Embryonic facial prominence (tissue), 1 donor: ENCODE measurements around the gene HERC4.

Experiments used
- DNase-seq: peaks from one replicate; pipeline ENCODE4 v3.0.0-alpha.2; 2016; ENCODE audit errors: extremely low spot score

HERC4 gene, protein sequence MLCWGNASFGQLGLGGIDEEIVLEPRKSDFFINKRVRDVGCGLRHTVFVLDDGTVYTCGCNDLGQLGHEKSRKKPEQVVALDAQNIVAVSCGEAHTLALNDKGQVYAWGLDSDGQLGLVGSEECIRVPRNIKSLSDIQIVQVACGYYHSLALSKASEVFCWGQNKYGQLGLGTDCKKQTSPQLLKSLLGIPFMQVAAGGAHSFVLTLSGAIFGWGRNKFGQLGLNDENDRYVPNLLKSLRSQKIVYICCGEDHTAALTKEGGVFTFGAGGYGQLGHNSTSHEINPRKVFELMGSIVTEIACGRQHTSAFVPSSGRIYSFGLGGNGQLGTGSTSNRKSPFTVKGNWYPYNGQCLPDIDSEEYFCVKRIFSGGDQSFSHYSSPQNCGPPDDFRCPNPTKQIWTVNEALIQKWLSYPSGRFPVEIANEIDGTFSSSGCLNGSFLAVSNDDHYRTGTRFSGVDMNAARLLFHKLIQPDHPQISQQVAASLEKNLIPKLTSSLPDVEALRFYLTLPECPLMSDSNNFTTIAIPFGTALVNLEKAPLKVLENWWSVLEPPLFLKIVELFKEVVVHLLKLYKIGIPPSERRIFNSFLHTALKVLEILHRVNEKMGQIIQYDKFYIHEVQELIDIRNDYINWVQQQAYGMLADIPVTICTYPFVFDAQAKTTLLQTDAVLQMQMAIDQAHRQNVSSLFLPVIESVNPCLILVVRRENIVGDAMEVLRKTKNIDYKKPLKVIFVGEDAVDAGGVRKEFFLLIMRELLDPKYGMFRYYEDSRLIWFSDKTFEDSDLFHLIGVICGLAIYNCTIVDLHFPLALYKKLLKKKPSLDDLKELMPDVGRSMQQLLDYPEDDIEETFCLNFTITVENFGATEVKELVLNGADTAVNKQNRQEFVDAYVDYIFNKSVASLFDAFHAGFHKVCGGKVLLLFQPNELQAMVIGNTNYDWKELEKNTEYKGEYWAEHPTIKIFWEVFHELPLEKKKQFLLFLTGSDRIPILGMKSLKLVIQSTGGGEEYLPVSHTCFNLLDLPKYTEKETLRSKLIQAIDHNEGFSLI

DNA sequence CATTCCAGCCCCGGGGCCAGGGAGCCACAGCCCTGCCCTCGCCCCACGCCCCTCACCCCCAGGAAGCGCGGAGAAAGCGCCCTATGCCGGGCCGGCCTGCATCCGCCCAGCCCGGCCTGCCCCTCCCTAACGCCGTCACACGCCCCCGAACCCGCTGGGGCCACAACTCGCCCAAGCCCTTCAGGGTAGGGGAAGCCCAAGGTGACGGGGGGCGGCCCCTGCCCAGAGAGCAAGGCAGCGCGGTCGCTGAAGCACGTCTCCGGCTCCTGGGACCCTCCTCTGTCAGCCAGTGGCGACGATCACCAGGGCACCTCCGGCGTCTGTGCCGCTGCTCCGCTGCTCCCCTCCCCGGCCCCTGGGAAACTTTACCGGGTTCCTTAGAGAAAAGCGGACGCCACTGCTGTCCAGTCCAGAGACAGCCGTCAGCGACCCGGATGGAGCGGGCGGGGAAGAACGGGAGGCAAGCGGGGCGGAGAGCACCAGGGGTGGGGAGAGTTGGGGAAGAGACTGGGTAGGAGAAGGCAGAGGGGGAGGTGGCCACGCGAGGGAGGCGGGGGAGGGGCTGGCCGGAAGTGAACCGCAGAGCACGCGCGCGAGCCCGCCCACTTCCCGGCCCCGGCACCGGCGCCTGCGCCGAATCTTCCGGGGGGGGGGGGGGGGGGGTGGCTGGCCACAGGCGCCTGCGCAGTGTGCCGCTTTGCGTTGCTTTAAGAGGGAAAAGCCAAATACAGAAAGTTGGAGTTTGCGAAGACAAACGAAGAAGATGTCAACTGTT lies at the start of gene HERC4:
TSS of gene HERC4 (minus strand) at position 509 of the 775 bp plus-strand sequence. CDS start 2,175 bp downstream, outside the sequence.
- peak; percentile 89 for DNase-seq

DNA sequence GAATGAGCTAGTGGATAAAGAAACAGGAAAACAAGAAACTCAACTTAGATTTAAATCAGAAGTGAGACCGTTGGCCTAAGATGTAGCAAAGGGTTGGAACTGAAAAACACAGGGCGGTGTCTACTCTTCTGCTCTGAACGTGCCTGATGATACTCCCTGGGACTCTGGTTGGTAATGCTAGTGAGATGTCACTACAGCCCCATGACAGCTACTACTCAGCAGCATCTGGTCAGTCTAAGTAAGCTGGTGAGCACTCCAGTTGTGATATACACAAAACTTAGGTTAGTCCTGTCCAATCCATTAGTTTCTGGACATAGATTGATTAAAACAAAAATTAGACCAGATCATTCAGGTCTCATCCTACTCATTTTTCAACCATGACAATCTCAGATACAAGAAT lies 49.6 kb upstream of the HERC4 start:
- no peak for DNase-seq

DNA sequence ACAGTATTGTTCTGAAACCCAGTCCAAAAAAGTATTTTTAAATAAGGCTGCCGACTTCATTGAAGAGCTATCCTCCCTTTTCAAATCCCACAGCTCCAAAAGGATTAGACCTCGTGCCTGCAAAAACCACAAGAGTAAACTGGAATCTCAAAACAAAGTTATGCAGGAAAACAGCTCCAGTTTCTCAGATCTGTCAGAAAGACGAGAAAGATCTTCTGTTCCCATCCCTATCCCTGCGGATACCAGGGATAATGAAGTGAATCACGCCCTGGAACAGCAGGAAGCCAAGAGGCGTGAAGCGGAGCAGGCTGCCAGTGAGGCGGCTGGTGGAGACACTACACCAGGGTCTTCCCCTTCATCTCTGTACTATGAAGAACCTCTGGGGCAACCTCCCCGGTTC lies 46.8 kb upstream of the HERC4 start:
- no peak for DNase-seq

DNA sequence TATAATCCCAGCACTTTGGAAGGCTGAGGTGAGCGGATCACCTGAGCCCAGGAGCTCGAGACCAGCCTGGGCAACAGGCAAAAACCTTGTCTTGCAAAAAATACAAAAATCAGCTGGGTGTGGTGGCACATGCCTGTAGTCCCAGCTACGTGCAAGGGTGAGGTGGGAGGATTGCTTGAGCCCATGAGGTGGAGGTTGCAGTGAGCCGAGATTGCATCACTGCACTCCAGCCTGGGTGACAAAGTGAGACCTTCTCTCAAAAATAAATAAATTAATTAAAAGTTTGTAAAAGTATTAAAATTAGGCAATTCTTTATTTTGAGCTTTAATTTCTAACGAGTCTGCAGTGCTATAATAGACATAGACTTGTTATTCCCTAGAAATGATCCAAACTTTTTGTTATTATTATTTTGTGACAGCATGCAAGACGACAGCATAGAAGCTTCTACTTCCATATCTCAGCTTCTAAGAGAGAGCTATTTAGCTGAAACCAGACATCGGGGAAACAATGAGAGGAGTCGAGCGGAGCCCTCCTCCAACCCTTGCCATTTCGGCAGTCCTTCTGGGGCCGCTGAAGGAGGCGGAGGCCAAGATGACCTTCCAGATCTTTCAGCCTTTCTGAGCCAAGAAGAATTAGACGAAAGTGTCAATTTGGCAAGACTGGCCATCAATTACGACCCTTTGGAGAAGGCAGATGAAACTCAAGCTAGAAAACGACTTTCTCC lies 46.1 kb upstream of the HERC4 start:
- no peak for DNase-seq

DNA sequence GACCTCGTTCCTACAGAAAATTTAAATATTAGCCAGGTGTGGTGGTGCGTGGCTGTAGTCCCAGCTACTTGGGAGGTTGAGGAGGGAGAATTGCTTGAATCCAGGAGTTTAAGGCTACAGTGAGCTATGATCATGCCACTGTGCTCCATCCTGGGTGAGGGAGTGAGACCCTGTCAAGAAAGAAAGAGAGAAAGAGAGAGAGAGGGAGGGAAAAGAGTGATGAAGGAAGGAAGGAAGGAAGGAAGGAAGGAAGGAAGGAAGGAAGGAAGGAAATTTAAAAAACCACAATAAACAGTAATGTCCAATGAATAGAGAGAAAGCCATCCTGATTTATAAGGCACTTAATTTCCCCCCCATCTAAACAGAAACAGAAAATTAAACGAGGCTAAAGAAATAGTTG lies 43.6 kb upstream of the HERC4 start:
- DNase-seq, result no peak

DNA sequence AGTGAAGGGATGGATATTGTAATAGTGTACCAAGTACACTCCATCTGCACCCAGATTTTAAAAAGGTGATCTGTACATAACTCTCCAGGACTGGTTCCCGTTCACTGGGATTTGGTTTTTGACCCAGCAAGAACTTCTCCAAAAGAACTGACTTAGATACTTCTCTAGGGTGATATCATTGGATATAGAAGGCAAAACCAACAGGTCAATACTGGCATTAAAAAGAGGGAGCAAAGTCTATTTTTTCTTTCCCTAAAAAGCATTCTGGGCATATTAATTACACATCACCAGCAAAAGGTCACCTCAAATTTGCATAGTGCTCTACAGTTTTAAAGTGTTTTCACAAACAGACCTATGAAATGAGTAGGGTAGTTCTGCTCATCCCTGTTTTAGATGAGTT lies 37.8 kb upstream of the HERC4 start:
- no peak for DNase-seq

DNA sequence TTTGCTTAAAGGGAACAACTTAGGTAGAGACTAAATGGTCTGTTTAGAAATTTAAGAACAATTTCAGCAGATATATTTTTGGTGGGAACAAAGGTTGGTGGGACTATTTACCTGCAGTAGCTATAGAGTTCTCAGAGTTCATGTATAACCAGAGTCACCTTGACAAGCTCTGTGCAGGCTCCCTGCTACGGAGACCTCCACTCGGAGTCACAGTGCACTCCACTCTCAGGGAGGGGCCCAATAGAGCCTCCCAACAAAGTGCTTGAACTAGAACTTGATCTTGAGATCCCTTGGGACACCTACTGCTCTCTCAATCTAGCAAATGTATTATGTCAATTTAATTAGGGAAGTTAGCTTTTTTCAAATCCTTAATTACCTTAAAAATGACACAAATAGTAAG lies 36.5 kb upstream of the HERC4 start:
- DNase-seq, result no peak

DNA sequence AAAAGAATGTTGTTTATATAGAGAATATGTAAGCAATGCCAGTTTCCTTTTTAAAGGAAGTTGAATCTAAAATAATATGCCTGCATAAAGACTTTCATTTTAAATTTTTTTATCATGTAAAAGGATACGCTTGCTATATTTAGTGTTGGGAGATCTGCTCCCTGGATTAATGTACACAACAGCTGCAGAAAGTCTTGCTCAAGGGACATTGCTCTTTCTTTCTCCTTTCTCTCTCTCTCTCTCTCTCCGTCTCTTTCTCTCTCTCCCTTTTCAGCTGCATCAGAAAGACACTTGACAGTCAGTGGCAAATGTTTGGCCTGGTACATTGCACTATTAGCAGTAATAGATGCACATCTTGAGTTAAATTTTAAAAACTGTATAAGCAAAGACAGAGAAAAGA lies 34.9 kb upstream of the HERC4 start:
- no peak for DNase-seq

DNA sequence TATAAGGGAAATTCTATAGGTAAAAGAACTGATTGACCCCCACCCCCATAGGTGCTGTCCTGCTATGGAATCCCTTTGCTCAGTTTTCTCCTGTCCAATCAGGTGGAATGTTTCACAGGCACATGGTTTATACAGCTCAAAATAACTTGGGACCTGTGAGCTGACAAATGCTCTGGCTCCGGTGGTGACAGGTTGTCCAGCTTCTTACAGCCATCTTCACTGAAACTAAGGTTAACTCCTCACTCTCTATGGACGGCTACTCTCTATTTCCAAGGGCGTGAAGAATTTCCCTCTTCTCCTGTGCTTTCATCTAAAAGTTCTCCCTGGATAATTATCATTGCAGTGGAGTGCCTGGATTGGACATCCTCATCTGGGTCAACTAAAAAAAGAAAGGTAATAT lies 34.2 kb upstream of the HERC4 start, which contains the start of gene MYPN:
TSS of gene MYPN (plus strand) at position 158 of the 400 bp plus-strand sequence. CDS start 11,951 bp downstream, outside the sequence.
- no peak for DNase-seq

DNA sequence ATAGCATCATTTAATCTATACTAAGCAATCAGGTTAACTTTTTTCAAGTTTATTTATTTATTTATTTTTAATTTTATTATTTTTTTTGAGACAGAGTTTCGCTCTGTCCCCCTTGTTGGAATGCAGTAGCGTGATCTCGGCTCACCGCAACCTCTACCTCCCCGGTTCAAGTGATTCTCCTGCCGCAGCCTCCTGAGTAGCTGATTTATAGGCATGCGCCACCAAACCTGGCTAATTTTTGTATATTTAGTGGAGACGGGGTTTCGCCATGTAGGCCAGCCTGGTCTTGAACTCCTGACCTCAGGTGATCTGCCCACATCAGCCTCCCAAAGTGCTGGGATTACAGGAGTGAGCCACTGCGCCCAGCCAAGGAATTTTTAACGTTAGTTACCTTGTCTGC lies 33.6 kb upstream of the HERC4 start:
- DNase-seq, result no peak

DNA sequence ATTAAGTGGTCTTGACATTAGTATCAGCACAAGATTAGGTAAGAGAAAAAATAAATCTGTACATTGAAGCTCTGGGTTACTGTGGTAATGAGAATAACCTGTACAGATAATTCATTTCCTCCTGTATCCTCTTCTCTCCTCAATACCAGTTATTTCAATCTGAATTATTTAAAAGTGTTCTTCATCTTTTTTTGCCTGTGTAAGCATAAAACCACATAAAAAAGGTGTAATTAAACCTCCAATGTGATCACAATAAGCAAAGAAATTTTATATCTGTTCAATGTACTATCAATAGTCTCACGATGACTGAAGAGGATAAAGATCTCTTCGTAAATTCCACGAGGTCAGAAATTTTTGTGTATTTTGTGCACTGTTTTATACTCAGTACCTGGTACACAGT lies 33.0 kb upstream of the HERC4 start:
- no peak for DNase-seq

DNA sequence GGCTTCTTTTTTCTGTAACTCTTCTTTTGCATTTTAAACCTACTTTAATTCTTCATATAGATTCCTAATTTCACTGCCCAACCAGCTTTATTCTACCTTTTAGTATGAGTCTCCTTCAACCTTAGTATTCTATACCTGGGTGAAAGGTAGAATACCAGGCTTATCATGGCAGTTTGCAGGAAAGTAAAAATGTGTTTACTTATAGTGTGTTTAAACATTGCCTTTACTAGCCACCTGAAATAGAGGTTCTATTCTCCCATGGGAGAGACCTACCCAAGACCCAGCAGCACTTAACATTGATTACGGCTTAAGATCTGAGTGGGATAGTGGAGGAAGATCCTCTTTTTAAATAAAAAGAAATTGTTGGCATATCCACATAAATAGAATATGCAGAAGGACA lies 32.6 kb upstream of the HERC4 start:
- no peak for DNase-seq

DNA sequence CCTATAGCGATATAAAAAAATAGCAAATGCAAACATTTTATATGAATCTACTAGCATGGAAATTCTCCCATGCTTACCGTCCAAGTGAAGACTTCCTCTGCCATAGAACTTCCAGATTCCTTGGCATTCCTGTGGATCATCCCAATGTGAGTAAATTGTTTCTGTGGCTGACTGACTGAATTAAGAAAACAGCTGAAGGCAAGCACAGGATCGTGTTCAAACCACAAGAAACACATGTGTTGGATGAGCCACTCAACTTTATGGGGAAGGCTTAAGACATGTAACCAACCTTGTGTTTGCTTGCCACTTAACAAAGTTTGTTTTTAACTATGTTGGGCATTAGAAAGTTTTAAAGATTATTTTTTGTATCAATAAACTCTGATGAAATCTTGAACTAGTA lies 31.6 kb upstream of the HERC4 start:
- DNase-seq, result no peak

DNA sequence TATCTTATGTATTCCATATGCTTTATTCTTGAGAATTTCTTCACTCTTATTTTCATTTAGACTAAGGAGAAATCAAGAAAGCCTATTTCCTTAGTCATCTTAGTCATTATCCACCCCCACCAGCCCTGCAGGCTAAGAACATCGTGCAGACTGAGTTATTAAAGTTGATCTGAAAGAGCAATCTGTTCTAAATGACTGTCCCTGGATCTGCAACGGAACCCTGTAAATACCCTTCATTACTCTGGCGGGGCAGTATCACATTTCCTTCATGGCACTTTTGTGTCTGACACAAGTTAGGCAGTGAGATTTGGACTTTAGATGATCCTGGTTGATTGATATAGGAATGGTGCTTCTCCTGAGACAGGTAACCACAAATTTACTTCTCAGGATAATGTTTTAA lies 30.7 kb upstream of the HERC4 start:
- DNase-seq, result no peak

DNA sequence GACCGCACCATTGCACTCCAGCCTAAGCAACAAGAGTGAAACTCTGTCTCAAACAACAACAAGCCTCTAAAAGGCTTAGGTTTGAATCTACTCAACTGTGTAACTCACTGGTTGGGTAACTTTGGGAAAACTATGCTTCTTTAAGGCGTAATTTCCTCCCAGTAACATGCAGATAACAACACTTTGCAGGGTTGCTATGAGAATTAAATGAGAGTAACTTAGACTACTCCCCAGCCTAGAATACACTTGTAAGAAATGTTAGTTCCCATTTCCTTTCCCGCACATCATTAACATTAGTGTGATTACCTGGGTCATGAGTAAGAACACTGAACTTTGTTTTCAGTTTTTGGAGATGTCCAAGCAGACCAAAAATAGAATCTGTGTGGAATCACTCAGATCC lies 28.8 kb upstream of the HERC4 start:
- no peak for DNase-seq

DNA sequence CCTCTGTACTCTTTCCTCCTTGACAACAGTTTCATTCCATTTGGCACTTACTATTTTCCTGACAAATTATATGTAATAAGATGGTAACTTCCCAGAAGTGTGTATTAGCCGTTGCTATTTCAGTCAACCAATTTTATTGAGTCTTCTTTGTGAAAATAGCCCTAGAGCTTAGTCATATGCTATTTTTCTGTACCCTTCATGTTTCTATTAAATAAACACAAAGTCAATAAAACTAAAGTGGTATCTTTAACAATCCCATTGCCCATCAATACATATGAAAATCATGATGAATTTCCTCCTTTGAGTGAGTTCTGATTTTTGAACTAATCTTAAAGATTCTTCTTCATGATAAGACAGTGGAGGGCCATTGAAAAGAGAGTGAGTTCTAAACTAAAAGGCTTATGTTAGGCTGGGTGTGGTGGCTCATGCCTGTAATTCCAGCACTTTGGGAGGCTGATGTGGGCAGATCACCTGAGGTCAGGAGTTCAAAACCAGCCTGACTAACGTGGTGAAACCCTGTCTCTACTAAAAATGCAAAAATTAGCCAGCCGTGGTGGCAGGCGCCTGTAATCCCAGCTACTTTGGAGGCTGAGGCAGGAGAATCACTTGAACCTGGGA lies 28.3 kb upstream of the HERC4 start:
- no peak for DNase-seq

DNA sequence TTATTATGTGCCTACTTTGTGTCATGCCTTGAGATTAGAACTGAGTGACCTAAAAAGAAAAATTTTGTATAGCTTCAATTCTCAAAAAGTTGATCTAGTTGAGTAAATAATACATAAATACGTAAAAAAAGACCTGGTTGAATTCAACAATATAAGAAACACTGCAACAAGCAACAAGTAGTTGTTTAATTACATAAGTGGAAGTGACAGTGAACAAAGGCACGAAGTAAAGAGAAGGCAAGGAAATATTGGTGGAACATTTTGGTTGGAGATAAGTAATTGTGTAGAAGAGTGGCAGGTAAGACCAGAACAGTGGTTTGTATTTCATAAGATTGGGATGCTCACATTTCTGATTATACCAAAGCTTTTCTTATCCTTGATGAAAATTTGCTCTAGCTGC lies 26.0 kb upstream of the HERC4 start:
- no peak for DNase-seq

DNA sequence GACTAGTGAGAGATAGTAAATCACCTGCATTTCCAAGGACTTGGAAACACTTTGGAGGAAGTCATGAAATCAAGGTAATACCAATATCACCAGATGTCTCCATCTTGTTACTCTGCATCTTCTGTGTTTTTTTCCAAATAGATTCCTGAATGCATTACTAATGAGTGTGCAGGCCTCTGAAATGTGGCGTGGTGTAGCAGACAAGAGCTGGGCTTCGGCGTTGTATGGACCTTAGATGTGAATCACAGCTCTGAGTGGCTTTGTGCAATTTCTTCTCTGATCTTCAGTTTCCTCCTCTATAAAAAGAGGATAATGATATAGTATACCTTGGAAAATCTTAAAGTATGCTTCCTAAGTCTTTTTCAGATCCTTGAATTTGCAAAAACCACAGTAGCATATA lies 24.7 kb upstream of the HERC4 start:
- no peak for DNase-seq

DNA sequence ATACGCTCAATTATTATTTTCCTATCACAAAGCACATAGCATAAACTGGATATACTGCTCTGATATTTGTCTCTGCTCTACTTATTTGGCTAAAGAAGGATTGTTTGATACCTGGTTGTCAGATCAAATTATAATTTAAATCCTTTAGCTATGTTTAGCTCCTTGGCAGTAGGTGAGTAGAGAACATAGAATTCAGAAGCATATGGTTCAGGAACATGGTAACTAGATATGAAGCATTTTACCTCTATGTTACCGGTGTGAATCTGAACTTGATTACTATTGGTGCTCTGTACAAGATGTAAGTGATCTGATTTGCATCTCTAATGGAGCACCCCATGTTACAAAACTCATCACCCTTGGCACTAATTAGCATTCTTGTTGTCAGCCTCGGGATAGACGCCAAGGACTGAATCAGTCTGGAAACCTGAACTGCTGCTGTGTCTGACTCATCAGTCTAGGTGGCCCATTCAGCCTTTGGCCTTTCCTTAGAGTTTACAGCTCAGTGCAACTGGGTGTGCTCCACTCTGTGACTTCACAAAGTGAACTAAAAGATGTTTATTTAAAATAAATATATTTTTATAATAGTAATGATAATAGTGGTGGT lies 21.9 kb upstream of the HERC4 start:
- no peak for DNase-seq

DNA sequence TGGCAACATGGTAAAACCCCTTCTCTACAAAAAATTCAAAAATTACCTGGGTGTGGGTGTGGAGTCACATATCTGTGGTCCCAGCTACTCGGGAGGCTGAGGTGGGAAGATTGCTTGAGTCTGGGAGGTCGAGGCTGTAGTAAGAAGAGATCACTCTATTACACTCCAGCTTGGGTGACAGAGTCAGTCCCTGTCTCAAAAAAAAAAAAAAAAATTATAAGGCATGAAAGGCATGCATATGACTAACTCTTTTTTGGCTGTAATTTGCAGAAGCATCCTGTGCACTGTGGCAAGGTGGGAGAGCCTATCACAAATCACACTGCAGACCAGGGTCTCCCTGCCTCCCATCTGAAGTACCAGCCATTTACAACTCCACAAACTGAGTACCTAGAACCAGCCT lies 20.1 kb upstream of the HERC4 start:
- no peak for DNase-seq
